Measurements from ENCODE around the gene GDAP1L1. TPM values are rescaled to one million over a fixed set of nuclear protein-coding genes. Genes with fewer than 3 reads are reported as not detected.

Gene GDAP1L1
- total and polyA plus RNA-seq, 4 donors, result not detected

DNA sequence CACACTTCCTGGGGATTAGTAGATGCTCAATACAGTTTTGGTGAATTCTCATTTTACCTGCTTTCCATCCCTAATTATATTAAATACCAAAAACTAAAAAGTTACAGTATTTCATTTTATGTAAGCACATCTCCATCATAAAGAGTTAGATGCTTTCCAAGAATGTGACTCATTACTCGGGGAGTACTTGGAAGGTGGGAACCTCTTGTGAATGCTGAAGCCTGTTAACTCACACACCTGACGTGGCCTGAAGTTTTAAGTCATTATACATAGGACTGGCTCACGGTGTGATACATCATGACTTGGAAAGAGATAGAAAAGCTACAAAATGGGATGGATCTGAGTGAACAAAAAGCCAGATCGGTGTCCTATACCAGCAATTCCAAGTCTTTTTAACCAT, 34.3 kb upstream of the GDAP1L1 start:
- H3K27me3 ChIP-seq (ENCODE audit: control insufficient read depth in 1 of 2, insufficient read depth in 2 of 2, low read length in 1 of 2), result no peaks in the 10 kb centered on the region
- 74 to 79% methylated on average over 4 of the region's 4 CpGs for WGBS, 2 donors
- no peaks in the 10 kb centered on the region for H3K9me3 ChIP-seq (ENCODE audit: control insufficient read depth, low read length)
- DNase-seq, result no peak
- H3K4me3 ChIP-seq (ENCODE audit: low read length in 2 of 2), result no peak overlapping the region
- no peak overlapping the region for H3K27ac ChIP-seq (ENCODE audit: low read depth in 1 of 2, low read length in 2 of 2)
- peaks cover 0 to 7% of the 10 kb centered on the region in 2 donors for H3K4me1 ChIP-seq (ENCODE audit: control insufficient read depth in 1 of 2, insufficient read depth in 2 of 2, low read length in 2 of 2)
- intact Hi-C loops (cut with DNase I), result loop anchor here (5.0 to 10.0 kb wide), 3 partner anchors 400 to 532 kb away; partner anchors contain the start of gene KCNK15 (in 1 of the 2)
- H3K36me3 ChIP-seq (ENCODE audit: control insufficient read depth in 1 of 2, insufficient read depth in 2 of 2, low read length in 1 of 2), result no peaks in the 10 kb centered on the region
- ATAC-seq (ENCODE audit: low FRiP score), result no peak

GRCh38 chr20:44215125-44215524, 32.0 kb upstream of the GDAP1L1 start:
- no peaks in the 10 kb centered on the region for H3K36me3 ChIP-seq (ENCODE audit: control insufficient read depth in 1 of 2, insufficient read depth in 2 of 2, low read length in 1 of 2)
- WGBS, 2 donors, result 48 to 52% methylated on average over 7 of the region's 7 CpGs
- no peaks in the 10 kb centered on the region for H3K27me3 ChIP-seq (ENCODE audit: control insufficient read depth in 1 of 2, insufficient read depth in 2 of 2, low read length in 1 of 2)
- ATAC-seq (ENCODE audit: low FRiP score), result no peak
- no peak overlapping the region for H3K4me3 ChIP-seq (ENCODE audit: low read length in 2 of 2)
- intact Hi-C loops (cut with DNase I), result loop anchor here (1.0 to 10.0 kb wide), 4 partner anchors 96 to 530 kb away; partner anchors contain the start of genes FITM2 (in 1 of the 2) and KCNK15 (in 1 of the 2)
- no peaks in the 10 kb centered on the region for H3K9me3 ChIP-seq (ENCODE audit: control insufficient read depth, low read length)
- H3K27ac ChIP-seq (ENCODE audit: low read depth in 1 of 2, low read length in 2 of 2), result no peak overlapping the region
- DNase-seq, result peak; percentile 83 to 86
- H3K4me1 ChIP-seq (ENCODE audit: control insufficient read depth in 1 of 2, insufficient read depth in 2 of 2, low read length in 2 of 2), result no peaks in the 10 kb centered on the region

DNA sequence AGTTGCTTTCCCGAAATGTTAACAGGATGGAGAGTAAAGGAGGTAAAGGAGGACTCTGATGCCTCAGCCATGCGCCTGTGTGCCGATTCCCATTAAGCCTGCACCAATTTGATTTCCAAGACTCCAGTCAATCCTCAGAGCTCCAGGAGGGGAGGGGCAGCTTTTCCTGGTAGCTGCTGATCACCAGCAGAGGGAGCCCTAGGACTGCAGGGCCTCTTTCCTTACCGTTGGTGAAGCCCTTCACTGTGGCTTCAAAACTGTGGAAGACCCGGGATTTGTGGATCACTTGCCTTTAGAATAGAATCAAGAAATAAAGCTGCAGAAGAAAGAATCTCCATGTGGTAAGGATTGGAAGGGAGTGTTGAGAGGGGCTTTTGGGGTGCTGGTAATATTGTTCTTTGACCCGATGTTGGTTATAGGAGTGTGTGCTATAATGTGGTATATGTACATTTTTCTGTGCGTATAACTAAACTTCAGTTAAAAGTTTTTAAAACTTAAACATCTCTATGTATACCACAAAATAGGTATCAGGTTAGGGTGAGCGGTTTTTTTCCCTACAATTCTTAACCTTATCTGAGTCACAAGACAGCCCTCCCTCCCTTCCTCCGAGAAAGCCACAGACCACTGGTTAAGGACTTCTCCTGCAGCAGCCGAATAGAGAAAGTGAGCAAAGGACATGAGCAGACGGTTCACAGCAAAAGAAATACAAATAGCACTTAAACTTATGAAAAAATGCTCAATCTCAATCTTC, 29.6 kb upstream of the GDAP1L1 start:
- Histone ChIP-seq H3K9me3 (ENCODE audit: control insufficient read depth, low read length) (no peaks in the 10 kb centered on the region), H3K36me3 (ENCODE audit: control insufficient read depth in 1 of 2, insufficient read depth in 2 of 2, low read length in 1 of 2) (no peaks in the 10 kb centered on the region), H3K27me3 (ENCODE audit: control insufficient read depth in 1 of 2, insufficient read depth in 2 of 2, low read length in 1 of 2) (no peaks in the 10 kb centered on the region), H3K4me3 (ENCODE audit: low read length in 2 of 2) (no peak overlapping the region), H3K27ac (ENCODE audit: low read depth in 1 of 2, low read length in 2 of 2) (no peak overlapping the region), H3K4me1 (ENCODE audit: control insufficient read depth in 1 of 2, insufficient read depth in 2 of 2, low read length in 2 of 2) (no peaks in the 10 kb centered on the region)
- DNase-seq (peak in 1 of 2 donors; percentile 72), ATAC-seq (ENCODE audit: low FRiP score) (no peak)
- 61 to 65% methylated on average over 11 of the region's 11 CpGs for WGBS, 2 donors
- intact Hi-C loops (cut with DNase I), result loop anchor here (2.0 to 10.0 kb wide), 4 partner anchors 93 to 527 kb away; partner anchors contain the start of genes FITM2 (in 1 of the 2) and KCNK15 (in 1 of the 2)

DNA sequence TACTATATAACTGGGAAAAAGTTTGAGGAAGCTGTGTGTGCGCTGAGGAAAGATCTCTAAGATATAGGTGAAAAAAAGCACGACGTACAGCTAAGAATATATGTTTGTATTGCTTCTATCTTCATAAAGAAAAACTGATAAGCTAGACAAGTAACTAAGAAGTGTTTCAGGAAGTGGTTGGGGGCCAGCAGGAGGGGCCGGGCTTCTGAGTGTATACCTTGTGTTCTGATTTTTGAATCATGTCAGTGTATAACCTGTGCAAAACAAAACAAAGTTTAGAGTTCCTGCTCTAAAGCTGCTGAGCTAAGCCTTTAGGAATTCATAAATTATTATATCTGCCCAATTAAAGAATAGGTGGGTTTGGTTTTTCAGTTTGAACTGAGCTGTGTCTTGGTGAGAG, 28.7 kb upstream of the GDAP1L1 start:
- ATAC-seq (ENCODE audit: low FRiP score) (no peak), DNase-seq (no peak)
- H3K36me3 ChIP-seq (ENCODE audit: control insufficient read depth in 1 of 2, insufficient read depth in 2 of 2, low read length in 1 of 2), result no peaks in the 10 kb centered on the region
- intact Hi-C loops (cut with DNase I), result loop anchor here (5.0 to 10.0 kb wide), 3 partner anchors 169 to 526 kb away; partner anchors contain the start of gene KCNK15 (in 1 of the 2)
- no peaks in the 10 kb centered on the region for H3K4me1 ChIP-seq (ENCODE audit: control insufficient read depth in 1 of 2, insufficient read depth in 2 of 2, low read length in 2 of 2)
- 70 to 78% methylated on average over 4 of the region's 4 CpGs for WGBS, 2 donors
- no peaks in the 10 kb centered on the region for H3K9me3 ChIP-seq (ENCODE audit: control insufficient read depth, low read length)
- no peak overlapping the region for H3K27ac ChIP-seq (ENCODE audit: low read depth in 1 of 2, low read length in 2 of 2)
- no peak overlapping the region for H3K4me3 ChIP-seq (ENCODE audit: low read length in 2 of 2)
- H3K27me3 ChIP-seq (ENCODE audit: control insufficient read depth in 1 of 2, insufficient read depth in 2 of 2, low read length in 1 of 2), result no peaks in the 10 kb centered on the region

DNA sequence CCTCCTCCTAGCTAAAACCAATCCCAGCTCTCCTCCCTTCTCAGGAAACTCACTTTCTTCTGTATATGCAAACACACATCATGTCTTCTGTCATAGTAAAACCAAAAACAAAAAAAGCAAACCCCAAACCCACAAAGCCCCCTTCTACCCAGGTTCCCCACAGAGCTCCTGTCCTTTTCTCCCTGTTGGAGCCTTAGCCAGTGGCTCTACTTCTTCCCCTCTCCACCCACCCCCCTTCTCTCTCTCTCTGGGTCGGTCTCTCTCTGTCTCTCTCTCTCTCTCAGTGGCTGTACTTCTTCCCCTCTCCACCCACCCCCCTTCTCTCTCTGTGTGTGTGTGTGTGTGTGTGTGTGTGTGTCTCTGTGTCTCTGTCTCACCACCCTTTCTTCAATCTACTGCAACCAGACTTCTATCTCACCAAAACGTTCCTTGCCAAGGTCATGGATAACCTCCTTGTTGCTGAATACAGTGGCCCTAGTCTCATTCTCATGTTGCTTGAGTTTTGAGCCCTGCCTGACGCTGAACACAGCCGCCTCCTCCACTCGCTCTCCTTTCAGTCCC, 27.9 kb upstream of the GDAP1L1 start:
- H3K4me1 ChIP-seq (ENCODE audit: control insufficient read depth in 1 of 2, insufficient read depth in 2 of 2, low read length in 2 of 2), result no peaks in the 10 kb centered on the region
- ATAC-seq (ENCODE audit: low FRiP score) (no peak), DNase-seq (no peak)
- WGBS, 2 donors, result 53 to 69% methylated on average over 5 of the region's 5 CpGs
- H3K36me3 ChIP-seq (ENCODE audit: control insufficient read depth in 1 of 2, insufficient read depth in 2 of 2, low read length in 1 of 2), result no peaks in the 10 kb centered on the region
- no peak overlapping the region for H3K4me3 ChIP-seq (ENCODE audit: low read length in 2 of 2)
- H3K9me3 ChIP-seq (ENCODE audit: control insufficient read depth, low read length), result no peaks in the 10 kb centered on the region
- H3K27ac ChIP-seq (ENCODE audit: low read depth in 1 of 2, low read length in 2 of 2), result no peak overlapping the region
- no peaks in the 10 kb centered on the region for H3K27me3 ChIP-seq (ENCODE audit: control insufficient read depth in 1 of 2, insufficient read depth in 2 of 2, low read length in 1 of 2)
- intact Hi-C loops (cut with DNase I), result loop anchor here (5.0 to 10.0 kb wide), 3 partner anchors 168 to 526 kb away; partner anchors contain the start of gene KCNK15 (in 1 of the 2)

- Histone ChIP-seq H3K4me1 (ENCODE audit: control insufficient read depth in 1 of 2, insufficient read depth in 2 of 2, low read length in 2 of 2) (no peaks in the 10 kb centered on the region), H3K36me3 (ENCODE audit: control insufficient read depth in 1 of 2, insufficient read depth in 2 of 2, low read length in 1 of 2) (no peaks in the 10 kb centered on the region), H3K4me3 (ENCODE audit: low read length in 2 of 2) (no peak overlapping the region), H3K9me3 (ENCODE audit: control insufficient read depth, low read length) (no peaks in the 10 kb centered on the region), H3K27me3 (ENCODE audit: control insufficient read depth in 1 of 2, insufficient read depth in 2 of 2, low read length in 1 of 2) (no peaks in the 10 kb centered on the region), H3K27ac (ENCODE audit: low read depth in 1 of 2, low read length in 2 of 2) (no peak overlapping the region)
- 53 to 64% methylated on average over 6 of the region's 6 CpGs for WGBS, 2 donors
- intact Hi-C loops (cut with DNase I), result loop anchor here (5.0 to 10.0 kb wide), 3 partner anchors 168 to 525 kb away; partner anchors contain the start of gene KCNK15 (in 1 of the 2)
- ATAC-seq (ENCODE audit: low FRiP score) (no peak), DNase-seq (no peak)
These were observed 27.3 kb upstream of the GDAP1L1 start for GRCh38 chr20:44219791-44220190.

GRCh38 chr20:44221368-44221954, 25.6 kb upstream of the GDAP1L1 start:
- intact Hi-C loops (cut with DNase I), result no loop called here
- DNase-seq (no peak), ATAC-seq (ENCODE audit: low FRiP score) (no peak)
- no peak overlapping the region for H3K4me3 ChIP-seq (ENCODE audit: low read length in 2 of 2)
- no peaks in the 10 kb centered on the region for H3K4me1 ChIP-seq (ENCODE audit: control insufficient read depth in 1 of 2, insufficient read depth in 2 of 2, low read length in 2 of 2)
- no peaks in the 10 kb centered on the region for H3K27me3 ChIP-seq (ENCODE audit: control insufficient read depth in 1 of 2, insufficient read depth in 2 of 2, low read length in 1 of 2)
- WGBS, 2 donors, result 91 to 96% methylated on average over 3 of the region's 3 CpGs
- H3K36me3 ChIP-seq (ENCODE audit: control insufficient read depth in 1 of 2, insufficient read depth in 2 of 2, low read length in 1 of 2), result peaks cover 0 to 2% of the 10 kb centered on the region in 2 donors
- no peaks in the 10 kb centered on the region for H3K9me3 ChIP-seq (ENCODE audit: control insufficient read depth, low read length)
- no peak overlapping the region for H3K27ac ChIP-seq (ENCODE audit: low read depth in 1 of 2, low read length in 2 of 2)

DNA sequence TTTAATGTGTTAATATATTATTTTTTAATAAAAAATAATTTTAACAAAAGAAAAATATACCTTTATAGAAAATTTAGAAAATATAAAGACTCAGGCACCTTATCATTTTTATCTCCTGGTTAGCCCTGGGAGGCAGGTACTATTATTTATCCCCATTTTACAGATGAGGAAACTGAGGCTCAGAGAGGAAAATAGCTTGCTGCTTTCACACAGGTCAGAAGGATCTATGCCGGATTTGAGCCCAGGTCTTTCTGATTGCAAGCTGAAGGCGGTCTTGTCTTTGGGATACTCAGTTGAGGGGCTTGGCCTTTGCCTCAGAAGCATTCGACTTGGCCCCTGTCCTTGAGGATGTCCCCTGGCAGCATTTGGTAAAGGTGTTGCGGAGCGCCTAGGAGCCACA, 25.1 kb upstream of the GDAP1L1 start:
- DNase-seq, result no peak

More for the DNA sequence above, 25.1 kb upstream of the GDAP1L1 start:
- H3K4me3 ChIP-seq (ENCODE audit: low read length in 2 of 2), result no peak overlapping the region
- 96 to 98% methylated on average over 5 of the region's 5 CpGs for WGBS, 2 donors
- no peaks in the 10 kb centered on the region for H3K9me3 ChIP-seq (ENCODE audit: control insufficient read depth, low read length)
- H3K27ac ChIP-seq (ENCODE audit: low read depth in 1 of 2, low read length in 2 of 2), result no peak overlapping the region
- no peaks in the 10 kb centered on the region for H3K4me1 ChIP-seq (ENCODE audit: control insufficient read depth in 1 of 2, insufficient read depth in 2 of 2, low read length in 2 of 2)
- no peaks in the 10 kb centered on the region for H3K27me3 ChIP-seq (ENCODE audit: control insufficient read depth in 1 of 2, insufficient read depth in 2 of 2, low read length in 1 of 2)
- H3K36me3 ChIP-seq (ENCODE audit: control insufficient read depth in 1 of 2, insufficient read depth in 2 of 2, low read length in 1 of 2), result peaks cover 0 to 2% of the 10 kb centered on the region in 2 donors
- intact Hi-C loops (cut with DNase I), result no loop called here
- ATAC-seq (ENCODE audit: low FRiP score), result no peak
